ENCODE results near the gene EIF6.

Gene EIF6

DNA sequence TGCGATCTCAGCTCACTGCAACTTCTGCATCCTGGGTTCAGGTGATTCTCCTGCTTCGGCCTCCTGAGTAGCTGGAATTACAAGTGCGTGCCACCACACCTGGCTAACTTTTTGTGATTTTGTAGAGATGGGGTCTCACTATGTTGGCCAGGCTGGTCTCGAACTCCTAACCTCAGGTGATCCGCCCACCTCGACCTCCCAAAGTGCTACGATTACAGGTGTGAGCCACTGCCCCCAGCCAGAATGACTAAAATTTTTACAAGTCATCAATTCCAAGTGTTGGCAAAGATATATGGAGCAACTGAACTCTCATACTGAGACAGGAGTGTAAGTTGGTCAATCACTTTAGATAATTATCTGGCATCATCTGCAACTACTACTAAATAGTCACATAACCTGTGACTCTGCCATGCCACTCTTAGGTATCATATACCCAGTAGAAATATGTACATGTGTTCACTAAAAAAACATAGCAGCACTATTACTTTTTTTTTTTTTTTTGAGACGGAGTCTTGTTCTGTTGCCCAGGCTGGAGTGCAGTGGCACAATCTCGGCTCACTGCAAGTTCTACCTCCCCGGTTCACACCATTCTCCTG, 3.0 kb downstream of the EIF6 start:
- no peak for DNase-seq (ENCODE audit: extremely low spot score)
- POLR2A ChIA-PET: no interaction called here
- TF ChIP-seq, protein P1, sequence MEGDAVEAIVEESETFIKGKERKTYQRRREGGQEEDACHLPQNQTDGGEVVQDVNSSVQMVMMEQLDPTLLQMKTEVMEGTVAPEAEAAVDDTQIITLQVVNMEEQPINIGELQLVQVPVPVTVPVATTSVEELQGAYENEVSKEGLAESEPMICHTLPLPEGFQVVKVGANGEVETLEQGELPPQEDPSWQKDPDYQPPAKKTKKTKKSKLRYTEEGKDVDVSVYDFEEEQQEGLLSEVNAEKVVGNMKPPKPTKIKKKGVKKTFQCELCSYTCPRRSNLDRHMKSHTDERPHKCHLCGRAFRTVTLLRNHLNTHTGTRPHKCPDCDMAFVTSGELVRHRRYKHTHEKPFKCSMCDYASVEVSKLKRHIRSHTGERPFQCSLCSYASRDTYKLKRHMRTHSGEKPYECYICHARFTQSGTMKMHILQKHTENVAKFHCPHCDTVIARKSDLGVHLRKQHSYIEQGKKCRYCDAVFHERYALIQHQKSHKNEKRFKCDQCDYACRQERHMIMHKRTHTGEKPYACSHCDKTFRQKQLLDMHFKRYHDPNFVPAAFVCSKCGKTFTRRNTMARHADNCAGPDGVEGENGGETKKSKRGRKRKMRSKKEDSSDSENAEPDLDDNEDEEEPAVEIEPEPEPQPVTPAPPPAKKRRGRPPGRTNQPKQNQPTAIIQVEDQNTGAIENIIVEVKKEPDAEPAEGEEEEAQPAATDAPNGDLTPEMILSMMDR (IDR thresholded peaks at IDR 0.05; ENCODE audit: control extremely low read depth, extremely low read depth, low read depth, missing control alignments): no peak
- CTCF ChIA-PET: interaction anchor here (0.9 to 1.0 kb wide), 2 partner anchors 22 to 26 kb away, joined by 3 read pairs; no protein-coding TSS in a partner anchor

DNA sequence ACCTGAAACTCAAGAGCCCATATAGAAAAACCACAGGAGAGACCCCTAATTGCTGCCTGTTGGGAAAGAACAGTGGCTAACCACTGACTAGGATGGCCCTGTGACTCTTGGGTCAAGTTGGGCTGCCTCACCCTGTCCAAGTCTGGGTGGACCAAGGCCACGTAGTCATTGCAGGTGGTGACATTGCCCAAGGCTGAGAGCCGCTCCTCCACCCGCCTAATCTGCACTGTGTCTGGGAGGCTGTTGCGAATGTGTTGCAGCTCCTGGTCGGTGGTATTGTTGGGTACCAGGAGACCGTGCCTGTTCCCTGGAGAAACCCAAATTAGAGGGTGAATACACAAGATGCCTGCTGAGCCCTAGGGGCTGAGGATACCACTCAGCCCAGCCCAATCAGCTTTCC, 4.0 kb downstream of the EIF6 start:
- POLR2A ChIA-PET: no interaction called here
- TF ChIP-seq, protein P1 (IDR thresholded peaks at IDR 0.05; ENCODE audit: control extremely low read depth, extremely low read depth, low read depth, missing control alignments): no peak
- CTCF ChIA-PET: interaction anchor here (0.9 to 2.0 kb wide), 3 partner anchors 11 to 23 kb away, joined by 3 to 8 read pairs (median 7); no protein-coding TSS in a partner anchor
- DNase-seq (ENCODE audit: extremely low spot score): no peak

DNA sequence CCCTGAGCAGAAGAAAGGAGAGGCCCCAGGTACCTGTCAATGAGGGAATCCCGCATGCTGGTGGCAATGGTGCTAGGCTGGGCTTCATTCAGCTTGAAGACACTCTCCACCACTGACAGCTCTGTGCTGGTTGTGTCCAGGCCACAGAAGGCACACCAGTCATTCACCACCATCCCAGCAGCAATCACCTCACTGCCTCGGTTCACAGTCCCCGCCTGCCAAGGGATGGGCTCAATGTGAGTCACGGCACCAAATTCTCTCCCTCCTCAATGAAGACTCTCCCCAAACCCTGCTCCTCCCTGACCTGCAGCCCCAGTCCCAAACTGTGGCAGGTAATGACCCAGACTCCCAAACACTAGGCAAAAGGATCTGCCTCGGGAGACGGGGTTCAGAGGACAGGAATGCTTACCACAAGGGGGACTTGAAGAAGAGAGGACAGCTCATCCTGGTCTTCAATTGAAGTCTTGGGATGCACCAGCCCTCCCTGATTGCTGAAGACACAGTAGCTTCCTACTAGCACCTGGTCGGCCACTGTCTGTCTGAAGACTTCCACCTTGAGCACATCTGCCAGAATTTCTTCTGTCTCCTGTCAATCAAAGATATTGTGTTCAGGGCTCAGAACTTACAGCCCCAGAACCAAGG, 4.9 kb downstream of the EIF6 start:
- ChIA-PET POLR2A (interaction anchor here (0.5 kb wide), 1 partner anchor 336 kb away, joined by 4 read pairs; the partner anchor contains the start of gene SPAG4), CTCF (interaction anchor here (1.2 to 2.0 kb wide), 2 partner anchors 10 to 24 kb away, joined by 7 to 8 read pairs; no protein-coding TSS in a partner anchor)
- TF ChIP-seq, protein P1 (IDR thresholded peaks at IDR 0.05; ENCODE audit: control extremely low read depth, extremely low read depth, low read depth, missing control alignments): no peak
- DNase-seq (ENCODE audit: extremely low spot score): no peak

DNA sequence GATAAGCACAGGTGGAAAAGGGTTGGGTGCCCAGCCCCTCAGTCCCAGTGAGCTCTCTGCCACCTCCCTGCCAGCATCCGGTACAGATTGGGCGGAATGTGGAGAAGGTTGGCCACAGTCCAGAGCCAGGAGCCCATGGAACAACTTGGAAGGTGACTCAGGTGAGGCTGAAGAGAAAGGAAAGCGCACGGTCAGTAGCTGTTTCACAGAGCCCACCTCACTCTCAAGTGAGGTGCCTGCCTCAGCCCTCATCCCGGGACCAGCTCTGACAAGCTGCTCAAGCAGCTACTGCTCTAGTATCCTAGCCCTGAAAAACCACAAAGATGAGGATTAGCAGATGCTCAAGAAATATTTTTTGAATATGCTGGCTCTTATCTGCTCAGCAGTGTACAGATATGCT, 5.5 kb downstream of the EIF6 start:
- ChIA-PET POLR2A (interaction anchor here (0.5 kb wide), 1 partner anchor 337 kb away, joined by 4 read pairs; the partner anchor contains the start of gene SPAG4), CTCF (interaction anchor here (2.0 kb wide), 1 partner anchor 24 kb away, joined by 8 read pairs; no protein-coding TSS in a partner anchor)
- DNase-seq (ENCODE audit: extremely low spot score): no peak
- TF ChIP-seq, protein P1 (IDR thresholded peaks at IDR 0.05; ENCODE audit: control extremely low read depth, extremely low read depth, low read depth, missing control alignments): no peak

DNA sequence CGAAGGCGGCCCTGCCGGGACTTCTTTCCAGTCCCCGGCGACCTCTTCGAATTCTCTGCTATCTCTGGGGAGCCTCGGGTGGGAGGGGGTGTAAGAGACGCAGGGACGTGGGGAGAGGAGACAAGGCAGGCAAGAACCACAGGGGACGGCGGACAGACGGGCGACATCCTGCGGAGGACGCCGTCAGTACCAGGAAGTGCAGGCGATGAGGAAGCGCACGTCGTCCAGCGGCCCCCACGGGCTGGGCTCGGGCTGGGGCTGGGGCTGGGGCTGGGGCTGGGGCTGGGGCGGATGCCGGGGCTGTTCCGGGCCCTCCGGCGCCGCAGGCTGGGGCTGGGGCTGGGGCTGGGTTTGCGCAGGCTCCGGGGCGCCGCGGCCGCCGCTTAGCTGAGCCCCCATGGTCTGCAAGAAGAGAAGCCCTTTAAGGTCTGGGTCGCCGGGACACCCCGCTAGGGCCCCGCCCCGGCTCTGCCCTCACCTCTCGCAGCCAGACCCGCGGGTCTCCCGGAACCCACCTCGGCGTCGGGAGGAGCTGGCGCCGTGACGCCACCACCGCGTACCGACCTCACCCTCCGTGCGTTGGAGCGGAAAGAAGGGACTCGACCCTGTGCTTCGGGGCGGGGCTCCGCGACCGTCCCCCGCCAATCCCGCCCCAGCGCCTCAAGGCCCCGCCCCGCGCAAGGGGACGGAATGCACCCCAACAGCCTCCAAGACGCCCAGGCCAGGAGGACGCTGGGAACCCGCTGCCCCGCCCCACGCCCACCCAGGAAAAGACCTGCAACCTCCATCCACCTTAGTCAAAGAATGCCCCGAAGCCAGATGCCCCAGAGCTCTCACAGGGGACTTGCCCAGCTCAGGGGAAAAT, 6.8 kb downstream of the EIF6 start, which contains the start of gene MMP24OS:
Gene MMP24OS, minus strand, starts transcription at position 592 of the 865 bp plus-strand sequence. Its CDS starts 193 bp downstream, at position 399.
- ChIA-PET CTCF (interaction anchor here (1.1 to 1.8 kb wide), 3 partner anchors 10 to 25 kb away, joined by 3 to 6 read pairs (median 3); no protein-coding TSS in a partner anchor), POLR2A (interaction anchor here (0.6 to 0.8 kb wide), 3 partner anchors 9 to 715 kb away, joined by 3 to 10 read pairs (median 6); partner anchors contain the start of gene CEP250)
- DNase-seq (ENCODE audit: extremely low spot score): peak; percentile 96
- TF ChIP-seq, protein P1 (IDR thresholded peaks at IDR 0.05; ENCODE audit: control extremely low read depth, extremely low read depth, low read depth, missing control alignments): peak; percentile 64

DNA sequence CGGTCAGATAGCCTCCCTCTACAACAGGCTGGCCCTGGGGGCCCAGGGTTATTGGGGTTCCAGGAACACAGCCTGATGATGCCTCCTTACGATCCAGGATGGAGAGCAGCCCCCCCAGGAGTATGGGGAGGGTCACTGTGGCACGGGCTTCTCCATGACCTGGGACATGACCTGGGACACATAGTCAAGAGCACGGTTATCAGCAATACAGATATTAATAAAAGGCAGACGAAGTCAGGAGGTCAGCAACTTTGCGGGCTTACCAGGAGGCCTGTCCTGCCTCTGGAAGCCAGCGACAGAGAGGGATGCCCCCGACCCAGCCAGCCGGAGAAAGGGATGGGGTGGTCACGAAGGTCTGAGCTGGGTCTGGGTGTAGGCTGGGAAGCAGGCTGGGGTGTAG, 7.4 kb downstream of the EIF6 start:
- CTCF ChIA-PET: interaction anchor here (0.9 to 1.8 kb wide), 4 partner anchors 9 to 28 kb away, joined by 3 to 6 read pairs (median 3); no protein-coding TSS in a partner anchor

More for the DNA sequence above, 7.4 kb downstream of the EIF6 start:
- DNase-seq (ENCODE audit: extremely low spot score): no peak
- POLR2A ChIA-PET: no interaction called here
- TF ChIP-seq, protein P1 (IDR thresholded peaks at IDR 0.05; ENCODE audit: control extremely low read depth, extremely low read depth, low read depth, missing control alignments): no peak

Measured in GM10248 (cell line).